NT2/D1 (cell line): ENCODE data around the gene FAM118A.

ENCODE experiments used
- YY1 ChIP-seq: IDR thresholded peaks from 2 replicates; pipeline ENCODE4 v1.6.1; 2011; ENCODE audit not compliant: insufficient read length, insufficient read depth
- ZNF274 ChIP-seq: IDR thresholded peaks from 2 replicates; pipeline ENCODE4 v1.6.1; 2011; ENCODE audit warnings: mild to moderate bottlenecking, low read depth, low read length

DNA sequence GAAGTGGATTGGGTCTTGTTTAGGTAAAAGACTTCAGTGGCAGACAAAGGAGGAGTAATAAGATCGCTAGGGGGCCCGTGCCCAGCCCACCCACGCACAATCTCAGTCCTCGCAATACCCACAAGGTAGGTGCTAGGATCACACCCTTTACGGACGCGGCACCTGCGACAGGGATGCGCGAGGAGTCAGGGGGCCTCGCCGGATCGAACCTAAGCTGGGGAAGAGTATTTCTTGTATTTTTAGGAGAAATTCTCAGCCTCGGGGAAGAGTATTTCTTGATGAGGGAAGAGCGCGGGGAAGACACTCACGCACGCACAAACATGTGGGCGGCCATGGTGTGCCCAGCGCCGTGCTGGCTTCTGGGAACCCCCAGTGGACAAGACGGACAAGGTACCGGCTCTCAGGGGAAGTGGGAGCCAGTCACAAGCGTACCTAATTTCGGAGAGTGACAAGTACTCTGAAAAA lies 745 bp upstream of the FAM118A start:
- TF ChIP-seq YY1 (no peak), ZNF274 (no peak)
